GM23338 (cell line): ENCODE results near the gene DESI2. TPM values are rescaled to one million over a fixed set of nuclear protein-coding genes. Genes with fewer than 3 reads are reported as not detected.

Experiments
- ATAC-seq: fragments of 200-7000 bp; cut with Tn5 transposase; 3 replicates; pipeline ENCODE4 v1.9.1; 2020
- DNase-seq: peaks from one replicate; pipeline ENCODE4 v3.0.0-alpha.2; 2015; ENCODE audit warnings: low spot score
- H2AFZ ChIP-seq: fragments of 200-600 bp; sonication (generic); 2 replicates; pipeline ENCODE4 v1.8.0; 2016; ENCODE audit warnings: antibody characterized with exemption, mild to moderate bottlenecking, moderate library complexity
- H3F3A ChIP-seq: fragments of 200-600 bp; sonication (generic); replicated peaks from 2 replicates; pipeline ENCODE4 v1.8.0; 2017; ENCODE audit warnings: antibody characterized with exemption, mixed run types, low read depth
- H3K27ac ChIP-seq: fragments of 200-600 bp; sonication (generic); 2 replicates; pipeline ENCODE4 v1.6.1; 2016; ENCODE audit warnings: low read depth
- H3K27me3 ChIP-seq: fragments of 200-600 bp; sonication (generic); 2 replicates; pipeline ENCODE4 v1.8.0; 2016; ENCODE audit warnings: mild to moderate bottlenecking, mixed run types, moderate library complexity; ENCODE audit not compliant: insufficient read depth
- H3K36me3 ChIP-seq: fragments of 200-600 bp; sonication (generic); 2 replicates; pipeline ENCODE4 v1.8.0; 2016; ENCODE audit warnings: mild to moderate bottlenecking; ENCODE audit not compliant: insufficient read depth
- H3K4me1 ChIP-seq: fragments of 200-600 bp; sonication (generic); 2 replicates; pipeline ENCODE4 v1.8.0; 2016; ENCODE audit warnings: mild to moderate bottlenecking, moderate library complexity; ENCODE audit not compliant: insufficient read depth
- H3K4me2 ChIP-seq: fragments of 200-600 bp; sonication (generic); 2 replicates; pipeline ENCODE4 v1.7.1; 2017; ENCODE audit warnings: mixed run types
- H3K4me3 ChIP-seq: fragments of 200-600 bp; sonication (generic); 2 replicates; pipeline ENCODE4 v1.6.1; 2016; ENCODE audit warnings: mixed run types
- H3K79me2 ChIP-seq: fragments of 200-600 bp; sonication (generic); replicated peaks from 2 replicates; pipeline ENCODE4 v1.8.0; 2017; ENCODE audit warnings: mild to moderate bottlenecking; ENCODE audit not compliant: insufficient read depth
- H3K9me2 ChIP-seq: fragments of 200-600 bp; sonication (generic); 2 replicates; pipeline ENCODE4 v1.8.0; 2017; ENCODE audit not compliant: insufficient read depth
- H4K20me1 ChIP-seq: fragments of 200-600 bp; sonication (generic); replicated peaks from 2 replicates; pipeline ENCODE4 v1.8.0; 2017; ENCODE audit warnings: mild to moderate bottlenecking; ENCODE audit not compliant: insufficient read depth
- H3K27ac Mint-ChIP-seq: 2 replicates; pipeline ENCODE4 v1.8.0; 2020; ENCODE audit warnings: inconsistent platforms, mild to moderate bottlenecking, moderate library complexity, mixed read lengths
- H3K27me3 Mint-ChIP-seq: 3 replicates; pipeline ENCODE4 v1.8.0; 2022; ENCODE audit warnings: low read depth, mild to moderate bottlenecking, moderate library complexity, mixed read lengths, inconsistent platforms; ENCODE audit not compliant: insufficient read depth, poor library complexity
- H3K36me3 Mint-ChIP-seq: 3 replicates; pipeline ENCODE4 v1.8.0; 2021; ENCODE audit warnings: low read depth, mild to moderate bottlenecking, inconsistent platforms, moderate library complexity, mixed read lengths
- H3K4me1 Mint-ChIP-seq: 3 replicates; pipeline ENCODE4 v1.8.0; 2020; ENCODE audit warnings: mild to moderate bottlenecking, inconsistent platforms, mixed read lengths
- H3K4me3 Mint-ChIP-seq: 3 replicates; pipeline ENCODE4 v1.8.0; 2021; ENCODE audit warnings: moderate library complexity, mild to moderate bottlenecking, inconsistent platforms, mixed read lengths
- H3K9me3 Mint-ChIP-seq: 3 replicates; pipeline ENCODE4 v1.8.0; 2020; ENCODE audit warnings: moderate library complexity, mild to moderate bottlenecking, inconsistent platforms, mixed read lengths
- EZH2 ChIP-seq: fragments of 200-600 bp; sonication (generic); IDR thresholded peaks from one replicate; pipeline ENCODE4 v1.8.0; 2017; ENCODE audit warnings: antibody characterized with exemption, mild to moderate bottlenecking, low read depth; ENCODE audit not compliant: unreplicated experiment
- EZH2phosphoT487 ChIP-seq: fragments of 200-600 bp; sonication (generic); IDR thresholded peaks from one replicate; pipeline ENCODE4 v1.8.1; 2018; ENCODE audit warnings: antibody characterized with exemption; ENCODE audit not compliant: unreplicated experiment
- NANOG ChIP-seq: IDR thresholded peaks from 2 replicates; pipeline ENCODE4 v1.6.1; 2016; ENCODE audit warnings: antibody characterized with exemption, borderline replicate concordance
- POLR2AphosphoS5 ChIP-seq: IDR thresholded peaks from 2 replicates; pipeline ENCODE4 v1.6.1; 2016; ENCODE audit warnings: antibody characterized with exemption, low read depth
- STAT1 ChIP-seq: IDR thresholded peaks from one replicate; pipeline ENCODE4 v1.6.1; 2016; ENCODE audit warnings: antibody characterized with exemption; ENCODE audit not compliant: unreplicated experiment
- ZNF114 ChIP-seq: fragments of 250-450 bp; sonication (Bioruptor Pico); IDR thresholded peaks from 2 replicates; pipeline ENCODE4 v1.5.0; 2020; ENCODE audit warnings: mild to moderate bottlenecking, moderate library complexity
- ZNF331 ChIP-seq: fragments of 250-450 bp; sonication (Bioruptor Pico); IDR thresholded peaks from 2 replicates; pipeline ENCODE4 v1.5.0; 2020; ENCODE audit warnings: low read depth, mild to moderate bottlenecking, moderate library complexity
- polyA plus RNA-seq: library from polyadenylated mRNA; unstranded; fragments of >200 nt; fragmentation: Nextera tagmentation; extraction: Ambion mirVana; gene quantifications from 2 replicates; pipeline ENCODE4 v1.2.1, GENCODE V29; 2016
- total RNA-seq: library from RNA; depleted of rRNA; stranded (reverse); fragments of >200 nt; shearing (Covaris generic); gene quantifications from 2 replicates; pipeline ENCODE4 v1.2.3, GENCODE V29; 2014
- TF ChIP-seq, protein P1 (sequence below): IDR thresholded peaks from one replicate; pipeline ENCODE4 v1.6.1; 2018; ENCODE audit warnings: antibody characterized with exemption; ENCODE audit not compliant: unreplicated experiment
- TF ChIP-seq, protein P2 (sequence below): IDR thresholded peaks from 2 replicates; pipeline ENCODE4 v1.6.1; 2016; ENCODE audit warnings: antibody characterized with exemption
- TF ChIP-seq, protein P3 (sequence below), 2 experiments: fragments of 200-600 bp in 1 of 2; sonication (generic) in 1 of 2; conservative IDR thresholded peaks; 2 replicates each; pipeline versions ENCODE4 v1.5.1 to v1.6.1; 2016 to 2017; ENCODE audit warnings: antibody characterized with exemption in 2 of 2, low read depth in 2 of 2, mild to moderate bottlenecking in 2 of 2, moderate library complexity in 1 of 2

Gene DESI2
- total and polyA plus RNA-seq, 2 experiments from 2014 or later, result 145 TPM

DNA sequence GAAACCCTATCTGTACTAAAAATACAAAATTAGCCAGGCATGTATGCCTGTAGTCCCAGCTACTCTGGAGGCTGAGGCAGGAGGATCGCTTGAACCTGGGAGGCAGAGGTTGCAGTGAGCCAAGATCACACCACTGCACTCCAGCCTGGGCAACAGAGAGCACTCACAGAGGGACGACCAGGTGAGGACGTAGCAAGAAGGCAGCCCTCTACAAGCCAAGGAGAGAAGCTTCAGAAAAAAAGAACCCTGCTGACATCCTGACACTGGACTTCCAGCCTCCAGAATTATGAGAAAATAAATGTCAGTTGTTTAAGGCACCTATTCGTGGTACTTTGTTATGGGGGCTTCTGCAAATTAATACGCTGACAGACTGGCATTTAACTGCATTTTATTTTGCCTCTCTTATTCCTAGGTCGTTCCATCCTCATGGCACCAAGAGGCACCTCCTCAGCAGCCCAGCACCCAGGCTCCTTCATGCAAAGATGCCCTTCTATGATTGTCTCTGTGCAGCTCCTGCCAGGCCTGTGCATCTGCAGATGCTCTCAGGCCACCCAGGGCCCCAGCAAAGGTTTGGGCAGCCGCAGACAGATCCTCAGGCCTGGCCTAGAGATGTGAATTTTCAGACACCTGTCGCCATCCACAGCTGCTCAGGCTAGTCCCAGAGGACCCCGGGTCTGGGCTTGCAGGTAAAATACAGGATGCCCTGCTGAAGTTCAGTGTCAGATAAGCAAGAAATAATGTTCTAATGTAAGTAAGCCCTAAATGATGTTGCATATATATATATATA is 96.5 kb downstream of the DESI2 start (continued):
- TF ChIP-seq, protein P1, sequence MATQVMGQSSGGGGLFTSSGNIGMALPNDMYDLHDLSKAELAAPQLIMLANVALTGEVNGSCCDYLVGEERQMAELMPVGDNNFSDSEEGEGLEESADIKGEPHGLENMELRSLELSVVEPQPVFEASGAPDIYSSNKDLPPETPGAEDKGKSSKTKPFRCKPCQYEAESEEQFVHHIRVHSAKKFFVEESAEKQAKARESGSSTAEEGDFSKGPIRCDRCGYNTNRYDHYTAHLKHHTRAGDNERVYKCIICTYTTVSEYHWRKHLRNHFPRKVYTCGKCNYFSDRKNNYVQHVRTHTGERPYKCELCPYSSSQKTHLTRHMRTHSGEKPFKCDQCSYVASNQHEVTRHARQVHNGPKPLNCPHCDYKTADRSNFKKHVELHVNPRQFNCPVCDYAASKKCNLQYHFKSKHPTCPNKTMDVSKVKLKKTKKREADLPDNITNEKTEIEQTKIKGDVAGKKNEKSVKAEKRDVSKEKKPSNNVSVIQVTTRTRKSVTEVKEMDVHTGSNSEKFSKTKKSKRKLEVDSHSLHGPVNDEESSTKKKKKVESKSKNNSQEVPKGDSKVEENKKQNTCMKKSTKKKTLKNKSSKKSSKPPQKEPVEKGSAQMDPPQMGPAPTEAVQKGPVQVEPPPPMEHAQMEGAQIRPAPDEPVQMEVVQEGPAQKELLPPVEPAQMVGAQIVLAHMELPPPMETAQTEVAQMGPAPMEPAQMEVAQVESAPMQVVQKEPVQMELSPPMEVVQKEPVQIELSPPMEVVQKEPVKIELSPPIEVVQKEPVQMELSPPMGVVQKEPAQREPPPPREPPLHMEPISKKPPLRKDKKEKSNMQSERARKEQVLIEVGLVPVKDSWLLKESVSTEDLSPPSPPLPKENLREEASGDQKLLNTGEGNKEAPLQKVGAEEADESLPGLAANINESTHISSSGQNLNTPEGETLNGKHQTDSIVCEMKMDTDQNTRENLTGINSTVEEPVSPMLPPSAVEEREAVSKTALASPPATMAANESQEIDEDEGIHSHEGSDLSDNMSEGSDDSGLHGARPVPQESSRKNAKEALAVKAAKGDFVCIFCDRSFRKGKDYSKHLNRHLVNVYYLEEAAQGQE, result no peak
- TF ChIP-seq EZH2 (no peak), ZNF114 (no peak), STAT1 (no peak), EZH2phosphoT487 (no peak), NANOG (no peak), ZNF331 (no peak), POLR2AphosphoS5 (no peak)
- TF ChIP-seq, protein P2, sequence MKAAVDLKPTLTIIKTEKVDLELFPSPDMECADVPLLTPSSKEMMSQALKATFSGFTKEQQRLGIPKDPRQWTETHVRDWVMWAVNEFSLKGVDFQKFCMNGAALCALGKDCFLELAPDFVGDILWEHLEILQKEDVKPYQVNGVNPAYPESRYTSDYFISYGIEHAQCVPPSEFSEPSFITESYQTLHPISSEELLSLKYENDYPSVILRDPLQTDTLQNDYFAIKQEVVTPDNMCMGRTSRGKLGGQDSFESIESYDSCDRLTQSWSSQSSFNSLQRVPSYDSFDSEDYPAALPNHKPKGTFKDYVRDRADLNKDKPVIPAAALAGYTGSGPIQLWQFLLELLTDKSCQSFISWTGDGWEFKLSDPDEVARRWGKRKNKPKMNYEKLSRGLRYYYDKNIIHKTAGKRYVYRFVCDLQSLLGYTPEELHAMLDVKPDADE, result no peak
- TF ChIP-seq, protein P3, sequence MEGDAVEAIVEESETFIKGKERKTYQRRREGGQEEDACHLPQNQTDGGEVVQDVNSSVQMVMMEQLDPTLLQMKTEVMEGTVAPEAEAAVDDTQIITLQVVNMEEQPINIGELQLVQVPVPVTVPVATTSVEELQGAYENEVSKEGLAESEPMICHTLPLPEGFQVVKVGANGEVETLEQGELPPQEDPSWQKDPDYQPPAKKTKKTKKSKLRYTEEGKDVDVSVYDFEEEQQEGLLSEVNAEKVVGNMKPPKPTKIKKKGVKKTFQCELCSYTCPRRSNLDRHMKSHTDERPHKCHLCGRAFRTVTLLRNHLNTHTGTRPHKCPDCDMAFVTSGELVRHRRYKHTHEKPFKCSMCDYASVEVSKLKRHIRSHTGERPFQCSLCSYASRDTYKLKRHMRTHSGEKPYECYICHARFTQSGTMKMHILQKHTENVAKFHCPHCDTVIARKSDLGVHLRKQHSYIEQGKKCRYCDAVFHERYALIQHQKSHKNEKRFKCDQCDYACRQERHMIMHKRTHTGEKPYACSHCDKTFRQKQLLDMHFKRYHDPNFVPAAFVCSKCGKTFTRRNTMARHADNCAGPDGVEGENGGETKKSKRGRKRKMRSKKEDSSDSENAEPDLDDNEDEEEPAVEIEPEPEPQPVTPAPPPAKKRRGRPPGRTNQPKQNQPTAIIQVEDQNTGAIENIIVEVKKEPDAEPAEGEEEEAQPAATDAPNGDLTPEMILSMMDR (conservative IDR thresholded peaks at IDR 0.05; ENCODE audit: low read depth in 2 of 2), result no peak

DNA sequence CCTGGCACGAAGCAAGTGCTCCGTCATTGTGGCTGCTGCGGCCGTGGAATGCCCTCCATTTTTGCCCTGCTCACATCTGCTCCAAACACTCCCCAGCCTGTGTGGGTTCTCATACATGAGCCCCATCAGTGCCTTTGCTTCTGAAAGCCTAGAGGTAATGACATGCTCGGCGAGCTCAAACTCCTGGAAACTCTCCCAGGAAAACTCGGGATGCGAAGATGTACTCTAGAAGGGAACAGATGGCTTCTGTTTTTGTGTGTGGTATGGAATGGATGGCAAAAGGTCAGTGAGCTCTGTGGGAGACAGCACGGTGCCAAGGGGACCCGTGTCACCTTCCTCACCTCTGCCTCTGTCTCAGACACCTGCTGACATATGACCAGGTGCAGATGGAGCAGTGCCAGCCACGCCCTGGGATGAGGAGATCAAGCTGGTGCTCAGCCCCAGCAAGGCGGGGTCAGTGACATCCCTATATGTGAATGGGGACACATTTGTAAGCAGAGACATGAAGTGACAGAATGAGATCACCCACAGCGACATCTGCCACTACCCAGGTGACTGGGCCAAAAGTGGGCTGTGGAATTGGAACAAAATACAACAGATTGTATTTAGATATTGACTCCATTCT is 98.5 kb downstream of the DESI2 start:
- Histone ChIP-seq H3K27me3 (no peaks in the 10 kb centered on the region), H3K79me2 (no peaks in the 10 kb centered on the region), H3K36me3 (no peaks in the 10 kb centered on the region), H2AFZ (no peak overlapping the region), H3K4me2 (no peak overlapping the region), H3K9me2 (no peaks in the 10 kb centered on the region), H3K27ac (no peak overlapping the region), H3F3A (no peaks in the 10 kb centered on the region), H4K20me1 (no peaks in the 10 kb centered on the region), H3K4me3 (no peak overlapping the region), H3K4me1 (no peaks in the 10 kb centered on the region)
- no peak for DNase-seq
- Mint-ChIP-seq H3K4me1 (no peaks in the 10 kb centered on the region; the same call in 2 of the 3 replicates), H3K9me3 (no peaks in the 10 kb centered on the region), H3K27me3 (peaks cover 3% of the 10 kb centered on the region), H3K27ac (no peak overlapping the region; the same call in 1 of the 2 replicates), H3K36me3 (no peaks in the 10 kb centered on the region), H3K4me3 (no peak overlapping the region)
- TF ChIP-seq, protein P3 (conservative IDR thresholded peaks at IDR 0.05; ENCODE audit: low read depth in 2 of 2), result no peak
- ATAC-seq, result no peak
